HG02623 (cell line): ENCODE data around the gene NECTIN1.

Experiments
- ATAC-seq: cut with Tn5 transposase; IDR thresholded peaks from one replicate; pipeline ENCODE4 v1.9.1; 2021; ENCODE audit warnings: moderate library complexity; ENCODE audit not compliant: unreplicated experiment

The NECTIN1 gene, protein sequence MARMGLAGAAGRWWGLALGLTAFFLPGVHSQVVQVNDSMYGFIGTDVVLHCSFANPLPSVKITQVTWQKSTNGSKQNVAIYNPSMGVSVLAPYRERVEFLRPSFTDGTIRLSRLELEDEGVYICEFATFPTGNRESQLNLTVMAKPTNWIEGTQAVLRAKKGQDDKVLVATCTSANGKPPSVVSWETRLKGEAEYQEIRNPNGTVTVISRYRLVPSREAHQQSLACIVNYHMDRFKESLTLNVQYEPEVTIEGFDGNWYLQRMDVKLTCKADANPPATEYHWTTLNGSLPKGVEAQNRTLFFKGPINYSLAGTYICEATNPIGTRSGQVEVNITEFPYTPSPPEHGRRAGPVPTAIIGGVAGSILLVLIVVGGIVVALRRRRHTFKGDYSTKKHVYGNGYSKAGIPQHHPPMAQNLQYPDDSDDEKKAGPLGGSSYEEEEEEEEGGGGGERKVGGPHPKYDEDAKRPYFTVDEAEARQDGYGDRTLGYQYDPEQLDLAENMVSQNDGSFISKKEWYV

DNA sequence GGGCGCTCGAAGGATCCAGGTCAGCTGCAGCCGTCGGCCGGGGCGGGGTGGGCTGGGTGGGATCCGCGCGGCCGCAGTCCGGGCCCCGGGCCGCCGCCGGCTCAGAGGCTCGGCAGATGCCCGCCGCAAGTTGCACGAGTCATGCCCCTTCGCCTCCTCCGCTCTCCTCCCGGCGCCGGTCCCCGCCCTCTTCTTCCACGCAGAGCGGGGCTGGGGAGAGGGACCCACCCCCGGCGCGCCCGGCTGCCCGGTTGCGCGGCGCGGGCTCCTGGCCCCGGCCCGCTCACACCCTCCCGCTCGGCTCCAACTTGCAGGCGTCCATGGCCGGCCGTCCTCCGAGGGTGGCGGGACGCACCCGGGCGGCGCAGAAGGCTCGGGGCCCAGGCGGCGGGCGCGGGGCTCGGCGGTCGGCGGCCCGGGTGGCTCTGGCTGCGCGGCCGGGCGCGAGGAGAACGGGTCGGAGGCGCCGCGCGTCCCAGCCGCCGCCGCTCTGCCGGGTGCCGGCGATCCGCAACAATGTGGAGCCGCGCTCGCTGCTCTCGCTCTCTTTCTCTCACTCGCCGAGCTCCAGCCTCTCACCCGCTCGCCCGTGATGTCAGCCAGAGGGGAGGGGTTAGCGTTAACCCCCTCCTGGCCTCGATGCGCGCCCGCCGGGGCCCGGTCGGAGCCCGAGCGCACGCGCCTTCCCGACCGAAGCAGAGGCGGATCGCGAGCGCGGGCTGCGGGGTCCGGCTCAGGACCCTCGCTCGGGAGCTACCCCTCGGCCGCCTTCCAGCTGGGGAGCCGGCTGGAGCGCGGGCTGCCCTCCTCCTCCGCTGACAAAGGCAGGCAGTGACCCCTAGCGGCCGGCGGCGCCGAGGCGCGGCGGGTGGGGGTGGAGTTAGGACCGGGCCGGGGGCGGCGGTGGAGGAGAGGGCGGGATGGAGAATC, at the start of gene NECTIN1:
NECTIN1 (minus strand) TSS at position 550 of the 930 bp plus-strand sequence. CDS start 647 bp downstream, outside the sequence.
- ATAC-seq = peak; percentile 83

DNA sequence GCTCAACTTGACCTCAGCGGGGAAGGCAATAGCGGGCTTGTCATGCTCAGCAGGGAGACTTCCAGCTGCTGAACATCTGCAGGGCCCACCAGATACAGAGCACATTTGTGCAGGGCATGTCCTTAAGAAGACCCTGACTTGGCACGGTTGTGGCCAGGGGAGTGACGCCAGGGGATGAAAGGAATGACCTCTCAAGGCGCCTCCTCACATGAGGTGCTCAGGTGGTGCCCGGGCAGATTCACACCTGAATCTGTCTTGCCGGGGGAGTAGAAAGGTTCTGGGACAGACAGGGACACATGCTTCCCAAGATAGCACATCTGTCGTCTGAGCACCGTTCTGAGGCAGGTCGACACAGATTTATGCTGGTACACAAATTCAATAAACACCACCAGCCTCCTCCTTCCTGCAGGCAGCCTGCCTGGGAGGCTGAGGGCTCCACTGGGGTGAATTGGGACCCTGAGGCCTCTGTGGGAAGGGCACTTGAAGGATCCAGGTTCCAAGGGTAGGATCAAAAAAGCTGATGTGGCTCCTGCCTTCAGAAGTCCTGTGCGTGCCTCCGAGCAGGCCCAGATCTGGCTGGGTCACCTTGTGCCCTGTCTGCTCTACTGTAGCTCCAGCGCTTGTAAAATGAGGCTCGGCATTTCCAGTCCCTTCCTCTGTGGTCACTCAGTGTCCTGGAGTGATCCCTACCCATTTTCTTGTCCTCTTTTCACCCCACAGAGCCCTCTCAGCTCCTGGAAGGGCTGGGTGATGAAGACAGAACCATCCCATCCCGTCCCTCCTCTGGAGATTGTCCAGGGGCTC, 49.6 kb upstream of the NECTIN1 start:
- ATAC-seq = no peak

DNA sequence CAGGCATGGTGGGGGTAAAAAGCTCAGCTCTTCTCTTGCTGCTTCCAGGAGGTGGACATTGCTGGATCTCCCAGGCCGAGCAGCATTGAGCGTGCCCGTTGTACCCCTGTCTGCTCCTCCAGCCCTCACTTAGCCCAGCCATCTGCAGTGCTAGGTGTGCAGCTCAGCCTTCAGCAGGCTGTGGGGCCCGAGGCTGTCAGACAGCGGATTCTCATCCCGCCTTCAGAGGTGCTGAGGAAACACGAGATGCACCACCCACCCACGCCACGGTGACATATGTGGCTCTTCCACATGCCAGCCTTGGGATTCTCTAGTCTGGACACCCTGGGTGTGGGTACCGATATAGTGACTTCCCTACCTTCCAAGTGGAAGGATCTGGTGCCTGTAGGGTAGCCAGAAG, 48.9 kb upstream of the NECTIN1 start:
- no peak for ATAC-seq

DNA sequence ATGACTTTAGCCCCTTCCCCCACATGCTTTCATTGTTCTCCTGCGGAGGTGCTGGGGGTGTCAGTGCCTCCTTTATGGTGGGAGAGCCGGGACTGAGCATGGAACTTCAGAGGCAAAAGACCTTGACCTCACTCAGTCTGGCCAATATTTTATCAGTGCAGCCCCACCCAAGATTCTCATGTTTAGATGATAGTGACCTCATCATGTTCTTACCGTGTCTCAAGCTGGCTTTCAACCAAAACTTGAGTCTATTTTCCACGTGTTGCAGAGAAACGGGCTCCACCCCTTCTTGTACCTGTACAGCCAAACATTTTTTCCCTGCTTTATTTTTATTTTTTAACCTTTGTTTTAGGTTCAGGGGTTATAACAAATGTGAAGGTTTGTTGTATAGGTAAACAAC, 47.7 kb upstream of the NECTIN1 start:
- ATAC-seq = no peak

DNA sequence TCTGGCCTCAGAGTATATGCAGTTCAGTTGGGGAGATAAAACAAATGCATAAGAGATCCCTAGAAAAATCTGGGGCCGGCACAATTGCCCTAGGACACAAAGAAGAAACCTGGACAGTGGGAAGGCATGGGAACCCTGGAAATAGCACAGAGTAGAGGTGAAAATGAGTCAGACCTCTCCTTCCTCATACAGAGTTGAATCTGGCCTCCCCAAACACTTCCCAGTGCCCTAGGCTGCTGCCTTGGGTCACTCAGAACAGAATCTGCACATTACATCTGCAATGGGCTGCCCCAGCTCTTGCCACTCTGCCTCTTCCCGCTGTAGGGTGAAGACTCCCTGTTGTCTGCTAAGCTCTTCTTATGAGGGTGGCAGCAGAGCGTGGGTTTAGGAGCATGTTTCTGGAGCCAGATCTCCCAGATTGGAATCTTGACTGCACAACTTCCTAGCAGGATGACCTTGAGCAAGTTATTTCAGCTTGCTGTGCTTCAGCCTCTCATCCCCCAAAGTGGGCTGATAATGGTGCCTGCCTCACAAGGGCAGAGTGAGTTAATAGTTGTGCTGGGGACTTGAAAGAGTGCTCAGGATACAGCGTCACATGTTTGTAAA, 47.1 kb upstream of the NECTIN1 start:
- no peak for ATAC-seq

DNA sequence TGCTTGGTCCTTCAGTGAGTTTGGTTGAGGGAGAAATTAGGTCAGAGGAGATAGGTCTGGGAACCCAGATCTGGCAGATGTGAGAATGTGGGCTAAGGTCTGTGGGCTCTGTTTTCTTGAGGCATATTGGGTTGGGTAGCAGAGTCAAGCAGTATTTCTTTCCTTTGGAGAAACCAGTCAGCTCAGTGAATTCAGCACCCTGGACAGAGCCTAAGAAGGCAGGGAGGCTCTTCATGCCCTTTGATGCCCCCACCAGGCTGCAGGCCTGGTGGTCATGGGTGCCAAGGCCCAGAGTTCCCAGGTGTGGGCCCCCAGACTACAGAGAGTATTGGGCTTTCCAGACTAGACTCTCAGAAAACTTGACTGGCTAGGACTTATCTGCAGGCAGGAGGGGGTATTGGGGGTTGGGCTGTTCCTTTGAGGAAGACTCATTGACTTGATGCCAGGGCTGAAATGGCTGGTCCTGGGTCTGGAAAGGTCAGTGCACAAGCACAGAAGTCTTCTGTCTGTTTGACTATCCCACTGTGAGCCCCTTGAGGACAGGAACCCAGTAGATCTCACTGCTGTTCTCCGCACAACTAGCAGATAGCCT, 45.3 kb upstream of the NECTIN1 start:
- no peak for ATAC-seq

DNA sequence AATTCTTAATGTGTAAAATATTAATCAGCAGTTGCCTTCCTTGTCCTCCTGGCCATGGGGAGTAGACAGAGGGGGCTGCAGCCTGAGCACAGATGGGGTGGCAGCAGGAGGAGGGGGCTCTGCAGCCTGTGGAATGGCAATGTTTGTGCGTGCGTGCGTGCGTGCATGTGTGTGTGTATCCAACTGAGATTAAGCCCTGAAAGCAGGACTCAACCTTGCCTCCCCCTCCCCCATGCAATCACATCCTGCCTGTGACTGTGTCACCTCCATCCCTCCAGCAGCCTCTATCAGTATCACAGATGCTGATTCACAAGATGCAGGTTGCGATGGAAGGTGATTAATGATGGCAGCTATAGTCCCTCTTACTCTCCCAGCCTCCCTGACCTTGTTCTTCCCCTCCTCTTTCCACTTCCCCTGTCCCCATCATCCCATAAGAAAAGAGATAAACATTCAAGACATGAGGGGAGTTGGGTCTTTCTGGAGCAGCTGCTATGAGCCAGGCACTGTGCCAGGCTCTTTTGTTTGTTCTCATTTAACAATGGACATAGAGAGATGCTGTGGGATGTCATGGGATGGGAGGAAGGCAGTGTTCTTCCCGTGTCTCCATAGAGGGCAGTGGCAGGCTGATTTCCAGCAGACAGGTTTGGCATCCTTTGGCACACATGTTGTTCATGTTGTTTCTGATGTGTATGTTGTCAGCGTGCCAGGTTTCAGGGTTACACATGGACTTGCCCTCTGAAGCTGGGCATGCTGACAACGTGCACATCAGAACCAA, 43.8 kb upstream of the NECTIN1 start:
- no peak for ATAC-seq

DNA sequence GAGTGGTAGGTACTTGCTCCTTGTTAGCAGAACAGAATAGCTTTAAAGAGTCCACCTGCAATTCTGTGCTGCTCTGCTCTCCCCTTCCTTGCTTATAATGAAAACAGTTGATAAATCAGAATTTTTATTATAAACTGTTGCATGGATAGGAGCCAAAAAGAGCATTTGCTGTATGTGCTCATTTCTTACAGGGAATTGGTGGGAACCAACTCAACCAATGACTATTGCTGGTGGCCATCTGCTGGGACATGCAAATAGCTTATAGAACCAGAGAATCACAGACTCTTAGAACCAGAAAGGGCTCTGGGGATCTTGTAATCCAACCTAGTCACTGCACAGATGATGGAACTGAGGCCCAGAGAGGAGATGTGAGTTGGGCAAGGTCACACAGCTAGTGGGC, 43.1 kb upstream of the NECTIN1 start:
- no peak for ATAC-seq

DNA sequence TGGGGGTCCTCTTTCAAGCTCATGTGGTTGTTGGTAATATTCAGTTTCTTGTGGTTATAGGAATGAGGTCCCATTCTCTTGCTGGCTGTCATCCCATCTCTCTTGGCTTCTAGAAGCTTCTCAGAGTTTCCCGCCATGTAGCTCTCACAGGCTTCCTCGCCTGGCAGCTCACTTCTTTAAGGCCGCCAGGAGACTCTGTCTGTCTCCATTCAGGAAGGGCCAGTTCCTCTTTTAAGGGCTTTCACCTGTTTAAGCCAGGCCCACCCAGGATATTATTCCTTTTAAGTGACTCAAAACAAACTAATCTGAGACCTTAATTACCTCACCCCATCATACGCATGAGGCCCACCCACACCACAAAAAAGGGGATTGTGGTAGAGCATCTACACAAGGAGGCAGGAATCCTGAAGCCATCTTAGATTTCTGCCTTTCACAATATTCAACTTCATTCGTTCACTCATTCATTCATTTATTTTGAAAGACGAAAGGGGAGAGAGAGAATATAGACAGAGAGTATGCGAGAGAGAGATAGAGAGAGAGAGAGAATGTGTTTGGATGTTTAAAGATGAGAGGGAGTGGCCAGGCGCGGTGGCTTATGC, 42.3 kb upstream of the NECTIN1 start:
- ATAC-seq = no peak

DNA sequence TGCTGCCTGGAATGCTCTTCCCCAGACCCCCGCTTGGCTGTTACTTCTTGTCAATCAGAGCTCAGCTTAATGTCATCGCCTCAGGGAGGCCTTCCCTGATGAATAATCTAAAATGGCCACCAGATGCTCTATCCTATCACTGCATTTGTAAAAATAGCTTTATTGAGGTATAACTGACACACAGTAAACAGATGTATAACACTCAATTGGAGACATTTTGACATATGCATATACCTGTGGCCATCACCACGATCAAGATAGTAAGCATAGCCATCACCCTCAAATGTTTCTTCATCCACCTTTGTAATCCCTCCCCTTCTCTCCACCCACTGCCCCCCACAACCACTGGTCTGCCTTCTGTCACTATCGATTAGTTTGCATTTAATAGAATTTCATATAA, 36.6 kb upstream of the NECTIN1 start:
- no peak for ATAC-seq

DNA sequence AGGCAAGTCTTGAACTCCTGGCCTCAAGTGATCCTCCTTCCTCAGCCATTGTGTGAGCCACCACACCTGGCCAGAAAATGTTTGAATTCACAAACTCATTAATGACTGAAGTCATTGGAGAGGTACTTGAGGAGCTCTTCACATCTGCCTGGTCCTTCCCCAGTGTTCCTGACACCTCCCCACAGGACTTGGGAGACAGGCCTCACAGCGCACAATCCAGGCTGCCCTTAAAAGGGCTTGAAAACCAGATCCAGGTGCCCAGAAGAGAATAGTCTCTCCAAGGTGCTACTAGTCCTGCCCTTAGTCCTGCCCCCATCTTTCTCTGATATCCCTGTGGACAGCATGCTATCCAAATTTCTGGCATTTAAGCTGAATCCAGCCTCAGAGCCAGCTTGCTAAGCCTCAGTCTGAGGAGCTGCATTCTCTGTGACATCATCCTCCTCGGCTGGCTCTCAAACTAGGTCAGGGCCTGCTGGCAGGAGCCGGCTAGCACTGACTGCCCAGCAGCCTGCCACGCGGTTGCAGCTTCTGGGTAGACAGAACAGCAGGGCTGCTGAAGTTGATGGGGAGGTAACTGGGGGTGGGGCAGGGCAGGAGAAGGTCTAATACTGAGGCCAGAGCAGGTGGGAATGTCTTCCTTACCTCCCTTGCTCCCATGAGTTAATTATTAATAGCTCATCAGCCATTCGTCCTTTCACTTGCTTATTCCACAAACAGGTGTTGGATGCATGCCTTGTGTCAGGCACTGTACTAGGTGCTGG, 35.3 kb upstream of the NECTIN1 start:
- no peak for ATAC-seq

DNA sequence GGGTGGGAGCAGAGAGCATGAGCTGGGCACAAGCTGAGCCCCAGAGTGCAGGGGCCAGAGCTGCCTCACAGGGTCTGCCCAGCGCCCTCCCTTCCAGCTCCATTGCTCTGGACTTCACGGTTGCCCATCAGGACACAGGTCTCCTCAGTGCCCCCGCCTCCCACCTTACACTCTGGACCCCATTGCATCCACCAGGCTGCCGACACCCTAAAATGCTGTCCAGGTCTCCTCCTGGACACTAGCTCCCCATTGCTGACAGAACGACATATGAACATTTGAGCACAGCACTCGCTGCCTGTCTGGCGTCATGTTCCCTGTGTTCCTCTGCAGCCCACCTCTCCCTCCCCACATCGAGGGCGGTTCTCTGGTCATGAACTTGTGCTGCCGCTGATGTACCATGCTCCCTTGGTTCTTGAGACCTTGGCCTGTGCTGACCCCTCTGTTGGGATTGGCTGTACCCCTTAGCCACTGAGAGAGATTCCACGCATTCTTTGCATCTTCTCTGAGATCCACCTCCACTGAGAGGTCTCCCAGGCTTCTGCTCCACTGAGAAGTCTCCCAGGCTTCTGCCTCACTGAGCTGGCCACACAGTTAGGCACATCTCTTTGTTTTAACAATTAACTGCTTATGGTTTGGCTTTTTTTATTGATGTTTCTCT, 34.2 kb upstream of the NECTIN1 start:
- no peak for ATAC-seq

DNA sequence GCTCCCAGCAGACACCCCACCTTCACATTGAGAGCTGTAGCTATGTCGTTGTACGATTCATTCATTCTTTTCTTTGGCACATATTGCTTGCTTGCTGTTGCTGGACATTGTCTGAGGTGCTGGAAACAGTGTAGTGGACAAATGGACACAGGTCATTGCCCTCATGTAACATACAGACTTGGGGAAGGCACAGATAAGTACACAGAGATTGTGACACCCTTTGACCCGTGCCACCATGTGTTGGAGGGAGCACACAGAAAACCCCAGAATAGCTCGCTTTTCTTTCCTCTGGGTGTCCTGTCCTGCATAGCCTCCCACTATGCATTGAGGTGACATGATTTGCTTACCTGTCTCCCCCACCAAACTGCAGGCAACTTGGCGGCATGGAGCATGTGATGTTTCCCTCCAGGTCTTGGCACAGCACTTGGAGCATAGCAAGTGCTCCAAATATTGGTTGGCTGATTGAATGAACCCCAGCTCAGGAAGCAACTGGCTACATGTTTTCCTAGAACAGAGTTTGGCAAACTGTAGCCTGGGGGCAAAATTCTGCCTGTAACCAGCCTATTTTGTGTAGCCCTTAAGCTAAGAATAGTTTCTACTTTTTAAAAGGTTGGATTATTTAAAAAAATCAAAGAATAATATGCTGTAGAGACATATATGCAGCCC, 30.9 kb upstream of the NECTIN1 start:
- ATAC-seq = no peak

DNA sequence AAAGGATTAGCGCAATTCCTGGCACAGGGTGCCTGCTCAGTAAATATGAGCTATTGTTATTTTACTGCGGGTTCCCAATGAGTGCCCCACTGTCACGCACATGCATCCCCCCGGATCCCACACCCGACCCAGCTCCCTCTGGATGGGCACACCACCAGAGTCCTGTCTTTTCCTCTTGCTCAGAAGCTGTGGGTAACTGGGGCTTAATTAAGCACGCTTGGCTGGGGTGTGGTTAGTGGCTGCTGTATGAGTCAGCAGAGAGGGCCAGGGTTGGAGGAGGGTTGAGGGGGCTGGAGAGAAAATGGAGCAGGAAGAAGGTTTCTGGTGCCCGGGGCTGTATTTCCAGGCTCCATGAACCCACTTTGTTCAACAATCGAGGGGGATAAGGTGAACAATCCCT, 30.3 kb upstream of the NECTIN1 start:
- ATAC-seq = no peak

DNA sequence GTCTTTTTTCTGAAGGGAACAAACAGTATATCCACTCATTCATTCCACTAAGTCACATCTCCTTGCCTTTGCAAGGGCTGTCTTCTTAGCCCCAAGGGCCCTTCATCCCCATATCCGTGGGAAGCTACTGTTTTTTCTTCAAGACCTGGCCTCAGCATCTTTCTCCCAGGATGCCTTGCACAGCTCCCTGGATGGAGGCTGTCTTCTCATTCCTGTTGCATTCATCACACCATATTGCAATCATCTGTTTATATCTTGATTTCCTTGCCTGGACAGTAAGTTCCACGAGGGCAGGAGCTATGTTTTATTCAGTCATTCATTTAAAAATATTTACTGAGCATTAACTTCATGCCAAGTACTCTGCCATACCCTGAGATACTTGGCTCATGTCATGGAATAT, 29.3 kb upstream of the NECTIN1 start:
- ATAC-seq = no peak

DNA sequence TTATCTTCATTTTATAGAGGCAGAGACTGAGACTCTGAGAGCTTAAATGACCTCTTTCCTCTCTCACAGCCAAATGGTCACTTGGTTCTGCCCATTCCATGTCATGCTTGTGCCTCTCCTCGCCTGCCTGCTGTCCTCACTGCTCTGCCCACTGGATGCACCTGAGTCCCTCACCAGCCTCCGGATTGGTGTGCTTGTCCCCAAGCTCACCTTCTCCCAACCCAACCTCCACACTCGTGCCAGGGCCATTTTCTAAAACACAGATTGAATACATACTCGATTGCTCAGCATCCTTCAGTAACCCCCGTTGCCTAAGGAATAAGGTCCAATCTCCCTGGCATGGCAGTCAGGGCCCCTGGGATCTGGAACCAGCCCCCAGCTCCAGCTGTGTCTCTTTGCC, 28.4 kb upstream of the NECTIN1 start:
- ATAC-seq = no peak

DNA sequence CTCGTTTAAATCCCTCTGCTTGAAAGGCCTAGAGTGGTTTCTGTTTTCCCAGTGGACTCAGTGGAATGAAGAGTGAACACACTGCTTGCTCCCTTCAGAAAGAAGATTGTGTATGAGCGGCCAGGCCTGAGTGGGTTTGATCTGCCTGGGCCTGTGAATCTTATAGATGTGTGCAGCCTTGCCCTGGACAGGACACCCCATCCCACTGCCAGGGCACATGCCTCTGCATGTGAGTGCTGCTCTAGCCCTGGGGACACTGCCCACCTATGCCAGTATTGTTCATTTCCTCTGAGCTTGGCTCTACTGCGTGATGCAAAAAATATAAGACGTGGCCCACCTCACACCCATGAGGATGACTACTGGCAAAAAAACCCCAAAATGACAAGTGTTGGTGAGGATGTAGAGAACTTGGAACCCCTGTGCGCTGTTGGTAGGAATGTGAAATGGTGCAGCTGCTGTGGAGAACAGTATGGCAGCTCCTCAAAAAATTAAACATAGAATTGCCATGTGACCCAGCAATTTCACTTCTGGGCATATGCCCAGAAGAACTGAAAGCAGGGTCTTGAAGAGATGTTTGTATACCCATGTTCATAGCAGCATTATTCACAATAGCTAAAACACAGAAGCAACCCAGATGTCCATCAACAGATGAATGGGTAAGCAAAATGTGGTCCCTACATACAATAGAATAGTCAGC, 27.3 kb upstream of the NECTIN1 start:
- no peak for ATAC-seq
